Fibroblast of peridontal ligament (primary cell): ENCODE data around the gene CUL9.
A peak's percentile ranks its signal among the peaks of the same experiment; 100 is the strongest.

Source experiments
- DNase-seq: peaks from one replicate; pipeline ENCODE4 v3.0.0-alpha.2; 2010; ENCODE audit errors: extremely low read depth

CUL9 gene

DNA sequence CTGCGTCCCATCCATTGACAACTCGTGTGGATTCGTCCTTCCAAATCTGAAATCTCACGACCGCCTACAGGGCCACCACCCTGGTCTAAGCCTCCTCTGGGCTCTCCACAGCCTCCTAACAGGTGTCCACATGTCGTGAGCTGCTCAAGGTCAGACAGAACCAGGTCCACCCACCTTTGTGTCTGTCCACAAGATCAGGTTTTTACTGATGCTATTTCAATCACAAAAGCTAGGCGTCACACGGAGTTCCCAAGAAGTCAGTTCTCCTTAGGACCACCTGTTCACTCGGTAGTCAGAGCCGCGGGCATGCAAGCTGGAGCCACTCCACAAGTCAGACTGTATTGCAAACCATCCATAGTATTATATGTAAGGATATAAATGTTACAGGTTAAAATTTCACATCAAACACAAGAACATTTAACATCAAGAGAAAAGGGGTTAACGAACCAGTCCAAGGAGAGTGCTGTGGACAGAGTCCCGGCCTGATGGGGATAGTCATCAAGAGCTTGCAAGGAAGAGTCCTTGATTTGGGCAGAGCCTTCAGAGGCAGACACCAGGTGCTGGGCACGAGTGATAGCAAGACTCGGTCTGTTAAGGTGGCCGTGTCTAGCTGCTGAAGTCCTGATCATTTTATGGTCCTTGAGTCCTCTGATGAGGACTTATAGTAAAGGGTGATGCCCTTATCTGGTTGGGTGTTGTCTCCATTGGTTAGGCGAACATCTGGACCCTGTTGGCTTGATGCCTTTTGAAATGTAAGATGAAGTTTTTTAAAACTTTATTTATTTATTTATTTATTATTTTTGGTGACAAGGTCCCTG lies 48.0 kb downstream of the CUL9 start:
- no peak for DNase-seq

DNA sequence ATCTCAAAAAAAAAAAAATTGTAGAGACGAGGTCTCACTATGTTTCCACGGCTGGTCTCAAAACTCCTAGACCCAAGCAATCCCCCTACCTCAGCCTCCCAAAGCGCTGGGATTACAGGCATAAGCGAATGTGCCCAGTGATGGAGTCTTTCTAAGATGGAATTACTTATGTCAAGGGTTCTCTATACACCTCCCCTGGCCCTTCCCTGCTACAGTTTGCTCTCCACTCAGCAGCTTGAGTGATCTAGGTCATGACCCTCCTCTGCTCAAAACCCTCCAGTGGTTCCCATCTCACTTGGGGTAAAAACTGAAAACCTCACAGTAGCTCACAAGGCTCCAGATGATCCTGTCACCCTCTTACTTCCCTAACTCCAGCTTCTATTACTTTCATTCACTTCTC lies 49.1 kb downstream of the CUL9 start:
- DNase-seq = no peak

DNA sequence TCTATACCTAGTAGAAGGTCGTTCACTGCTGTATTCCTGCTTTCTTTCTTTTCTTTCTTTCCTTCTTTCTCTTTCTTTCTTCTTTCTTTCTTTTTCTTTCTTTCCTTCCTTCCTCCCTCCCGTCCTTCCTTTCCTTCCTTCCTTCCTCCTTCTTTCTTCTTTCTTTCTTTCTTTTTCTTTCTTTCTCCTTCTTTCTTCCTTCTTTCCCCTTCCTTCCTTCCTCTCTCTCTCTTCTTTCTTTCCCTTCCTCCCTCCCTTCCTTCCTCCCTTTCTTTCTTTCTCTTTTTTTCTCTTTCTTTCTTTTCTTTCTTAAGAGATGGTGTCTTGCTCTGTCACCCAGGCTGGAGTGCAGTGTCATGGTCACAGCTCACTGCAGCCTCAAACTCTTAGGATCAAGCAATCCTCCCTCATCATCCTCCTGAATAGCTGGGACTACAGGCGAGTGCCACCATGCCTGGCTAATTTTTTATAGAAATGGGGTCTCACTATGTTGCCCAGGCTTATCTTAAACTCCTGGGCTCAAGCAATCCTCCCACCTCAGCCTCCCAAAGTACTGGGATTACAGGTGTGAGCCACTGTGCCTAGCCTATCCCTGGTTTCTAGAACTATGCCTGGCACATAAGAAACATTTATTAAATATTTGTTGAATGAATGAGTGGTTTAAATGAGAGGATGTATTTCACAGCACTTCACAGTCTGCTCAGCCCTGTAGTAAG lies 49.9 kb downstream of the CUL9 start:
- DNase-seq = no peak

DNA sequence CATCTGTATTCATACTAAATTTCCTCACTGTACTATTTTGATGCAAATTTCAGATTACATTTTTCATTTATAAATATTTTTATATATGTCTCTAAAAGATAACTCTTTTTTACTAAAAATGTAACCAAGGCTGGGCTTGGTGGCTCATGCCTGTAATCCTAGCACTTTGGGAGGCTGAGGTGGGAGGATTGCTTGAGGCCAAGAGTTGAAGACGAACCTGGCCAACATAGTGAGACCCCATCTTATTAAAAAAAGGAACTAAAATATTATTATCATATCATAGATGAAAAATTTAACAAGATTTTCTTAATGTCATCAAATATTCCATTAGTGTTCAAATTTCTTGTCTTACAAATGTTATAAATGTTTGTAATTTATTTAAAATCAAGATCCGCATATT lies 53.8 kb downstream of the CUL9 start:
- no peak for DNase-seq

DNA sequence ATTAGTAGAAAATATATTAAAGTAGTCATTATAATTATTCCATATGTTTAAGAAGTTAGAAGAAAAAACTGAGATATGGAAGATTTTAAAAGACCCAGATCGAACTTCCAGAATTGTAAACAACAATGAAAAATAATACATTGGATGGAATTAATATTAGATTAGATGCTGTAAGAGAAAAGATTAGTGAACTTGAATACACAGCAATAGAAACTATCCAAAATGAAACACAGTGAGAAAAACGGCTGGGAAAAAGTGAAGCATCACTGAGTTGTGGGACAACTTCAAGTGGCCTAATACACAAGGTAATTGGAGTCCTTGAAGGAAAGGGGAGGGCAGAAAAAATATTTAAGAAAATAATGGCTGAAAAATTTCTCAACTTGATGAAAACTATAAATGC lies 57.1 kb downstream of the CUL9 start:
- DNase-seq = no peak

DNA sequence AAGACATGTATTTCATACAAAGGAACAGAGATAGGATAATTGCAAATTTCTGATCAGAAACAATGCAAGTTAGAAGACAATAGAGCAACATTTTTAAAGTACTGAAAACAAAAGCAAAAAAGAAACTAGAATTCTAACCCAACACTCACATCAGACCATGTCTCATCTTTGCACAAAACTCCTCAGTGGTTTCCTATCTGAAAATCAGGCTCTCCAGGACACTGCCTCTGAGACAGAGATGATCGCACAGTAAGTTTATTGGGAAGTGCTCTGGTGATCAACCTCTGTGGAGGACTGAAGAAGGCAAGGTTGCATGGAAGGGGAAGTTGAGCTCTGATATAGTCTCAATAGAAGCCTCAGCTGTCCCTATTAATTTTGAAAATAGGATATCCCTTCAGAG lies 59.0 kb downstream of the CUL9 start:
- DNase-seq = no peak

DNA sequence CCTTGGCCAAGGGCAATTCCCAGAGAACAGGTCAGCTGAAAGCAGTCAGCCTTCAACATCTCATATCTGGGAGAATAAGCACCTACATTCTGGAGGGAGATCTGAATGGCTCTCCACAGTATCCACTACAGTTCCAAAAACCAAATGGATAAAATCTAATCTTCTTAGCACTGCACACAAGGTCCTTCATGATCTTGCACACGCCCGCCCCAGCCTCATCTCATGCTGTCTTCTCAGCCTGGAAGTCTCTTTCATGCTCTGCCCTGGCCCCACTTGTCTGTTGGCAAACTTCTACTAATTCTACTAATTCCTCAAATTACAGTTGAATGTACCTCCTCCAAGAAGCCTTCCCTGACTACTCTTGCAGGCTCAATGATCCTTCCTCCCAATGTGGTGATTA lies 59.5 kb downstream of the CUL9 start:
- no peak for DNase-seq

DNA sequence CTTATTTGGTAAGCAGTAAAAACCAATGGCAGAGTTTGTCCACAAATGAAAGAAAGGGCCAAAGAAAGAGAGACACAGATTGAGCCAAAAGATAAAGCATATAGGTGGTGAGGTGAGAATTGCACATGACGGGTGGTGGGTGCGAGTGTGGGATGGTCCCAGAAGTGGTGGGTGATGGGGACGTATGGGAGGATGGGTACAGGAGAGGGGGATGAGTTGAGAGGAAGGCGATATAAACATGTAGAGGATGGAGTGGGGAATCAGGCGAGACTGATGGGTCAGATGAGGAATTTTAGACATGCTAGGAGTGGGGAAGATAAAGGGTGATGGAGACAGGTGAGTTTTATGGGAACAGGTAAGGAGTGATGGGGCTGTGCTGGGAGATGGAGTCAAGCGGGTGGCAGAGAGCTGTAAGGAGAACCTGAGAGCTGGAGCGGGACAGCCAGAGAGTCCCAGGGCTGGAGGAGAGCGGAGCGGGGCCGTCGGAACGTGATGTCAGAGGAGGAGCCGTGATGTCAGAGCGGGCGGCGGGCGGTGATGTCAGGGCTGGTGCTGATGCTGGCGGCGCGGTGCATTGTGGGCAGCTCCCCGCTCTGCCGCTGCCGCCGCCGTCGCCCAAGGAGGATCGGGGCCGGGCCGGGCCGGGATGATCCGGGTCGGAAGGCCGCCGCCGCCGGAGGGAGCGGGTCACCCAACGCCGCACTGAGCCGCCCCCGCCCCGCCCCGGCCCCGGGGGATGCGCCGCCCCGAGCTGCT lies 61.1 kb downstream of the CUL9 start, which contains the start of gene TTBK1:
TTBK1 (plus strand) TSS at position 574 of the 756 bp plus-strand sequence. CDS start 3,180 bp downstream, outside the sequence.
- DNase-seq = no peak

DNA sequence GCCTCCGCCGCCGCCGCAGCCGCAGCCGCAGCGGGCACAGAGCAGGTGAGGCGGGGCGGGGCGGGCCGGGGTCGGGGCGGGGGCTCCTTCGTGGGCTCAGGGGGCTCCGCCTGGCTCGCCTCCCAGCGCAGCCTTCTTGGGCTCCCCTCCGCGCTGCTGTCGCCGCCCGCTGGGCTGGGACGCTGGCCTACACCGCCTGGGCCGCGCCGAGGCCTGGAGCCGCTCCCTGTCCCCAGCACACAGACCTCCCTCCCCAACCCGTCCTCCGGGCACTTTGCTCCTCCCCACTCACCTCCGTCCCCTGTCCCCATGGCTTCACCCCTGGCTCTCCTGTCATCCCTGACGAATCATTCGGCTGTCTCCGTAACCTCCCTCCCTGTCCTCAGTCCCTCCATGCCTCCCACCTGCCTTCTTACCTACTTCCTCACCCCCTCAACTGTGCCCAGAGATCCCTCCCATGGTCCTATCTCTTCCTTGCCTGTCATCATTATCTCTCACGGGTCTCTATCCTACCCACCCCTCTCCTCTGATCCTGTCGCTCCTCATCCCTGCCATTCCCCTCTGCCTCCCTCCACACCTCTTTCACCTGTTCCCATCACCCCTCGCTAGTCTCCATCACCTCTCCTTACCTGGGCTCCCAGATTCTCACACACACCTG lies 61.8 kb downstream of the CUL9 start:
- no peak for DNase-seq

DNA sequence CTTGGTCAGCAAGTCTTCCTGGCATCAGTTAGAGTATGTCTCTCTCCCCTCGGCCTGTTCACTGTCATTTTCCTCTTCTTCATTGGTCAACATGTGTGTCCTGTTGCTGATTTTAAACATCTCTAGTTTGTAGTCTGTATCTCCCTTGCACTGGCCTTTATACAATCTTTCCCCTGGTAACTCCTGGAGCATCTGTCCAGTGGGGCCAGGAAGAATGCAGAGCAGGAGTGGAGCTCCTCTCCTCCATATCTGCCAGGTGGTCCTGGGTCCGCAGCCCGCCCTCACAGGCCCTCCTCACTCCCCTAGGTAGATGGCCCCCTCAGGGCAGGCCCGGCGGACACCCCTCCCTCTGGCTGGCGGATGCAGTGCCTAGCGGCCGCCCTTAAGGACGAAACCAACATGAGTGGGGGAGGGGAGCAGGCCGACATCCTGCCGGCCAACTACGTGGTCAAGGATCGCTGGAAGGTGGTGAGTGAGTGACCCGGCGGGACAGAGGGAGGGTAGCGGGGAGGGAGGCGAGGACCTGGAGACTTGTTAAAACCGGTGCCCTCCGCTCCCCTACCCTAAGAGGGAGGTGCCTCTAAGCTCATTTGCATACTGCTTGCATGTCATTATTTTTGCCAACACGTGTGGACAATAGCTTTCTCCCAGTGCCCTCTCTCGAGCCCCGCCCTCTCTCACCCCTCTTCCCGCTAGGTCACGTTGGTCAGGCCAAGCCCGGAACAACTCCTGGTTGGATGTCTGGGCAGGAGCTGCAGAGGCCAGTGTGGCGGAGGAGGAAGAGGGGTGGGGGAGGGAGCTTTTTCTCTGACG lies 64.5 kb downstream of the CUL9 start:
- no peak for DNase-seq

DNA sequence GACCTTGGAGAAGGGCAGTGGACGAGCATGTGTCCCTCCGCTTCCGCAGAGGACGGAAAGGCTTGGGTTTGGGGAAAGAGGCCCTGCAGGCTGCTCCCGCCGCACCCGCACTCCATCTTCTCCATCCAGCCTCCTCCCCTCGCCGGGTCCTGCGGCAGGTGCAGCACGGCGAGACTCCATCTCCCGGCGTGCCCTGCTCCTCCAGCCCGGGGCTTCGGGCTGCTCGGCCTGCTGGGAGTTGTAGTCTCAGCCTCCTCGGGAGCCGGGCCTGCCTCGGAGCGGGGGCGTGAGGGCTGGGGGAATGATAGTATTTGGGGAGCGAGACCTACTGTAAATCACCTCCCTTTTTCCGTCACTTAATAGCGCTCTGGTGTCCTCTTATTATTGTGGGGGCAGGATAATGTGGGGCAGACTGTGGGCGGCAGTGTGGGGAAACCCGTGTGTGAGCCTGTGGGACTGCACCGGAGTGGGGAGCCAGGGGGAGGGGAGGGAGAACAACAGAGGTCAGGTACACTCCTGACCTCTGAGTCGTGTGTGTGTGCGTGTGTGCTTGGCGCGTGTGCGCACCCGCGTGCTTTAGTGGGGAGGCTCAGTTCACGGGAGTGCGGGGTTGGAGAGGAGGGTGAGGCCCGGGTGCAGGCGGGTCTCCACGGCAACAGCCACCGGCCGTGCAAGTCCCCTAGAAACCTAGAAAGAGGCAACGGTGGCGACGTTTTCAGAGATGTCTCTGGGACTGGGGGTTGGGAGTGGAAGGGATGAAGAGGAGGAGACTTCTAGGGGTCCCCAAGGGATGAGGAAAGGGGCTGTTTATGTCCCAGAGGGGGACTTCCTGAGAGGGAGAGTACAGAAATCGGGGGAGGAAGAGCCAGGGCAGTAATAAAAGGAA lies 65.4 kb downstream of the CUL9 start:
- DNase-seq = no peak

DNA sequence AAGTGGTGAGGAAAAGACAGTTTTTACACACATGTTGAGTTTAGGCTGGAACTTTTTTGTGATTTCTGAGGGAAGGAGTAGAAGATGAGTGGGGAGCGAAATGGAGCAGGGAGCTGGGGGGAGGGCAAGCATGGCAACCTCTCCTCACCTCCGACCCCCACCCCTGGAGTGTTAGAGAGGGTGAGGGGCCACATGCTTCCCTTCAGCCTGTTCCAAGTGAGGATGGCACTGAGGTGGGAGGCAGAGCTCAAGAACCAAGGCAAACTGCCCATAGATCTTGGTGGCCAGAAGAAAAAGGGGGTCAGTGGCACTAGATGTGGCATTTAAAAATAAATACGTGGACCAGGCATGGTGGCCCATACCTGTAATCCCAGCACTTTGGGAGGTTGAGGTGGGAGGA lies 66.1 kb downstream of the CUL9 start:
- no peak for DNase-seq

DNA sequence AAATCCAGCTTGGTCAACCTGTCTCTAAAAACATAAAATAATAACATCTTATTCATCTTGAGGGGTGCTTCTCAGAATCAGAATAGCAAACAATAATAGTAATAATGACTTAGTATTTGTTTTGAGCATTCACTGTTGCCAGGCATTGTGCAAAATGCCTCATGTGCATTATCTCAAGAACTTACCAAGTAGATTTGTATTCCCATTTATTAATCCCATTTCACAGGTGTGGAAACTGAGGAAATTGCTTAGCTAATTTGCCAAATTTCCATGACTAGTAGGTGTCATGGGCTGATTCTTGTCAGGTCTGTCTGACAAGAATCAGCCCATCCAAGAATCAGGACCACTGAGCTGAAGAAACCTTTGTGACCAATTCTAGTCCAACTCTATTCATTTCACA lies 66.8 kb downstream of the CUL9 start:
- no peak for DNase-seq

DNA sequence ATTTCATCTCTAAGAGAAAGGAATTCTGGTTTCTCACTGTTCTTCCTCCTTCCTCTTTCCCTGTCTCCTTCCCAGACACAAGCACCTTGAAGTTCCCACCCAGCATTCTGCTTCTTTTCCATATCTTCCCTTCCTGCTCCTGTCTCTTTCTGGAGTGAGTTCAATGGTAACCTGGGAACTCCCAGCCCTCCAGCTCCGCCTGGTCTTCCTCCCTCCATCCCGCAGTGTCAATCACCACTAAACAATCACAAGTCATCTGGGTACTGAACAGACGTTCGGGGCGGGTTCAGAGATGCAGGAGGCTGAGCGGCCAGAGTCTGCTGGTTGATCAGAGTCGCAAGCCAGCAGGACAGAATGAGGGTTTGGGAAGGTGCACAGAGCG lies 69.0 kb downstream of the CUL9 start:
- no peak for DNase-seq

DNA sequence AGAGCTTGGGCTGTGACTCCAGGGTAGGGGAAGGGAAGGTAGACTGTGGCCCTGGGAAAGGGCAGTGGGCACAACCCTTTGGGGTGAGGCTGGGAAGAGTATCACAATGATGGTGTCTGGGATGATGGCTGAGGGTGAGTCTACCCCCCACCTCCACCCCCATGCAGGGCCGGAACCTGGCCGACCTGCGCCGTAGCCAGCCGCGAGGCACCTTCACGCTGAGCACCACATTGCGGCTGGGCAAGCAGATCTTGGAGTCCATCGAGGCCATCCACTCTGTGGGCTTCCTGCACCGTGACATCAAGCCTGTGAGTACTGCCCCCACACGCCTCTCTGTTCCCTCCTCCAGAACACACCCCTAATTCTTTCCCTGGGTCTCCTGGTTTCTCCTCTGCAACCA lies 71.4 kb downstream of the CUL9 start:
- DNase-seq = no peak

DNA sequence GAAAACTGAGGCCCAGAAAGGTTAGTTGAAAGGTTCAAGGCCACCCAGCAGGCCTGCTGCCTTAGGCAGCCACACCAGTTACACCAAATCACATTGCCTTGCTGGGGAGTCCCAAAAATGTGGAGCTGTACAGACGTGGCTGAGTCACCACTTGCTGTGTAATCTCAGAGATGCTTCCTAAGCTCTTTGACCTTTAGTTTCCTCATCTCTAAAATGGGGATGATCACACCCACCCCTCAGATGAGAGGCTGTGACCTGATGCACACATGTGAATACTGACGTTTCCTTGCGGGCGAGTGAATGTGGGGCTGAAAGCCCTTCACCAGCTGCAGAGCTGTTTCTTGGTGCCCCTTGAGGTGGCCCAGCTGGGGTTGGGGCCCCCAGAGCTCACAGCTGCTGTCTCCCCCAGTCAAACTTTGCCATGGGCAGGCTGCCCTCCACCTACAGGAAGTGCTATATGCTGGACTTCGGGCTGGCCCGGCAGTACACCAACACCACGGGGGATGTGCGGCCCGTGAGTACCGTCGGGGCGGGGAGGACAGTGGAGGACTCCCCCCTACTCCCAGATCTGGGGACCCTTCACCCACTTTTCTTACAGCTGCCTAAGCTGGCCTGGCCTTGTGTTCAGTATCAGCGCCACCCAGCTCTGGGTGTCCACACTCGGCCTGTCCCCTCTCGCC lies 72.3 kb downstream of the CUL9 start:
- DNase-seq = peak; percentile 18

DNA sequence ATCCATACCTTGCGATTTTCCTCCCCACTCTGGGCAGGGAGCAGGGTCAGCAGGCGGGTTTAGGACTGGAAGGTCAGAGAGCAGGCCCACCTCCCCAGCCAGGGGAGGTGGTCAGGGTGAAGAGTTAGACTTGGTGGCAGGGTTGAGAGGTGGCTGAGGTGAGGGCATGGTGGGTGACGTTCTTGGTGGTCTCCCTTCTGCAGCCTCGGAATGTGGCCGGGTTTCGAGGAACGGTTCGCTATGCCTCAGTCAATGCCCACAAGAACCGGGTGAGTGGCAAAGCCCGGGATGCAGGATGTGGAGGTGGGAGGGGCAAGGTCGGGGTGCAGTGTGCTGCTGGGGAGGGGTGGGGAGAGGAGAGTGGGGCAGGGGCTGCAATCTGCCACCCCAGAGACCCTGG lies 72.8 kb downstream of the CUL9 start:
- no peak for DNase-seq

DNA sequence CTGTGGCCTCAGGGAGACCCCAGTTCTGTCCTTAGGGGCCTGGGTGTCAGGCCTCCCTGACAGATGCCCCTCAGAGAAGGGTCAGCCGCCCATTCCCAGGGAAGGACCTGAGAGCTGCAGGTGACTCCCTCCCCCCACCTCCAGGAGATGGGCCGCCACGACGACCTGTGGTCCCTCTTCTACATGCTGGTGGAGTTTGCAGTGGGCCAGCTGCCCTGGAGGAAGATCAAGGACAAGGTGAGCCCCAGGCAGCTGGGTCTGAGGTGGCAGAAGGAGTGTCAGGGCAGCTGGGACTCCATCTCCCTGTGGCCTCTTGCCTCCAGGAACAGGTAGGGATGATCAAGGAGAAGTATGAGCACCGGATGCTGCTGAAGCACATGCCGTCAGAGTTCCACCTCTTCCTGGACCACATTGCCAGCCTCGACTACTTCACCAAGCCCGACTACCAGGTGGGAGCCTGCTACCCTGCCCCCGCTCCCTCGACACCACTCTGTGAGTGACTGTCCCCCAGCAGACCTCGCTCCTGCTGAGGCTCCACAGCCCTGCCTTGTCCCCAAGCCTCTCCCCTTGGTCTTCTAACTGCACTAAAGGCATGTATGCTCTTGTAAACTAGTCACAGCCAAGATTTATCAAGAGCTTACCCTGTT lies 73.5 kb downstream of the CUL9 start:
- no peak for DNase-seq
